Measurements from ENCODE around the gene ACTR5.

DNA sequence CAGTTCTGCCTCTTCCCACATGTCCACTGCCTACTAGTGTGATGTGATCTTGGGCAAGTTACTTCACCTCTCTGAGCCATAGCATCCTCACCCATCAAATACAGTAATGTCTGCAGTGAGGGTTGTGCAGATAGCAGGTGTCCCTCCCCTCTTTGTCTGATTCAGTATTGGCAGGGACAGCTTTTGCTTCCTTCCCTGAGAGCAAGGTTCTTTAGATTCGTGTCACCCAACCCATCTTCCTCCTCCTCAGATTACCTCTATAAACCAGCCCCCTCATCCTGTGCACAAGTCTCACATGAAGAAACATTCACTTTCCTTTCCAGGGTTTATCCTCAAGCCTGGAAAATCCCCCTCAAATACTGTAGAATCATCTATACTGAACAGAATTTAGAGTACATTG, 15.4 kb downstream of the ACTR5 start:
- TF ChIP-seq POLR2AphosphoS5 (IDR thresholded peaks at IDR 0.05), result no peak
- TF ChIP-seq EP300 (IDR thresholded peaks at IDR 0.05), result no peak
